HepG2 (cell line): ENCODE results near the gene CD69. TPM values are rescaled to one million over a fixed set of nuclear protein-coding genes. Genes with fewer than 3 reads are reported as not detected.

Experiments used
- ATAC-seq: fragments of 200-7000 bp; cut with Tn5 transposase; 3 replicates; pipeline ENCODE4 v1.9.1; 2020; ENCODE audit warnings: mild to moderate bottlenecking, moderate library complexity
- BruUV-seq: library from RNA; stranded (reverse); fragments of 400-500 nt; replicated peaks from 2 replicates; lab custom pipeline; 2021; lab: Mats Ljungman, UMichigan
- CTCF ChIA-PET: fragments of 300-600 bp; formaldehyde crosslinking; extraction: SDS; loops from one replicate; lab custom pipeline; 2021; ENCODE audit warnings: low total read pairs, inconsistent platforms, low intra/inter-chr PET ratio; lab: Yijun Ruan, JAX
- POLR2A ChIA-PET: fragments of 350-600 bp; sonication (Branson Sonifier 250); formaldehyde crosslinking; loops from one replicate; lab custom pipeline; 2020; ENCODE audit warnings: antibody characterized with exemption, inconsistent platforms; lab: Yijun Ruan, JAX
- DNase-seq: peaks from one replicate; pipeline ENCODE4 v3.0.0-alpha.2; 2015; ENCODE audit warnings: low spot score
- FAIRE-seq: peaks from 3 replicates; lab custom pipeline; 2011; peaks lifted over from hg19 to GRCh38; lab: Jason Lieb, UNC
- H2AFZ ChIP-seq: one replicate; pipeline ENCODE4 v1.6.1; 2011; ENCODE audit warnings: low read length, inconsistent platforms
- H3K27ac ChIP-seq: fragments of 300-600 bp; 3 replicates; pipeline ENCODE4 v1.8.0; 2011; ENCODE audit warnings: mixed run types, mild to moderate bottlenecking, mixed read lengths, low read length, inconsistent platforms; ENCODE audit not compliant: insufficient read depth; ENCODE audit errors: extremely low read length
- H3K27me3 ChIP-seq, 2 experiments: fragments of 200-600 bp in 1 of 2; 2 replicates in 1 of 2; 3 replicates in 1 of 2; pipeline versions ENCODE4 v1.6.0 to v1.8.0; 2011; ENCODE audit warnings: low read length in 2 of 2, mild to moderate bottlenecking in 2 of 2, moderate library complexity in 2 of 2, inconsistent platforms in 1 of 2; ENCODE audit not compliant: insufficient read depth in 2 of 2, control insufficient read depth in 1 of 2
- H3K36me3 ChIP-seq, 2 experiments: fragments of 200-600 bp in 1 of 2; replicated peaks in 1 of 2; 2 replicates in 1 of 2; 3 replicates in 1 of 2; pipeline versions ENCODE4 v1.5.1 to v1.8.0; 2011; ENCODE audit warnings: low read length in 2 of 2, inconsistent platforms in 1 of 2; ENCODE audit not compliant: insufficient read depth in 2 of 2, control insufficient read depth in 1 of 2
- H3K4me1 ChIP-seq: 2 replicates; pipeline ENCODE4 v1.5.1; 2012; ENCODE audit warnings: low read length, inconsistent platforms; ENCODE audit not compliant: insufficient read depth
- H3K4me2 ChIP-seq: 2 replicates; pipeline ENCODE4 v1.6.0; 2011; ENCODE audit warnings: low read depth, low read length, inconsistent platforms
- H3K4me3 ChIP-seq, 3 experiments: fragments of 200-600 bp in 1 of 3; sonication (generic), shearing (Covaris generic) in 1 of 3; replicated peaks in 1 of 3; 2 replicates each; pipeline ENCODE4 v1.5.1; 2011 to 2016; ENCODE audit warnings: low read length in 3 of 3, inconsistent platforms in 2 of 3, low read depth in 2 of 3, mild to moderate bottlenecking in 2 of 3, control low read depth in 1 of 3, mixed read lengths in 1 of 3; ENCODE audit not compliant: insufficient read depth in 1 of 3
- H3K79me2 ChIP-seq: one replicate; pipeline ENCODE4 v1.6.1; 2011; ENCODE audit warnings: low read length, inconsistent platforms; ENCODE audit not compliant: insufficient read depth
- H3K9ac ChIP-seq: 2 replicates; pipeline ENCODE4 v1.6.0; 2011; ENCODE audit warnings: mild to moderate bottlenecking, low read depth, low read length, inconsistent platforms; ENCODE audit not compliant: insufficient read depth
- H3K9me3 ChIP-seq: 2 replicates; pipeline ENCODE4 v1.5.1; 2012; ENCODE audit warnings: mild to moderate bottlenecking, low read length
- H4K20me1 ChIP-seq: 2 replicates; pipeline ENCODE4 v1.6.0; 2011; ENCODE audit warnings: inconsistent platforms, mild to moderate bottlenecking, low read length, moderate library complexity; ENCODE audit not compliant: insufficient read depth
- ONECUT2 ChIP-seq: sonication (generic); formaldehyde crosslinking; IDR thresholded peaks from 2 replicates; pipeline ENCODE4 v1.4.0; 2020; ENCODE audit warnings: missing genetic modification reagents
- RXRB ChIP-seq: IDR thresholded peaks from 2 replicates; pipeline ENCODE4 v1.6.1; 2016; ENCODE audit warnings: borderline replicate concordance, missing genetic modification reagents, missing compliant biosample characterization
- SALL1 ChIP-seq: sonication (generic); formaldehyde crosslinking; IDR thresholded peaks from 2 replicates; pipeline ENCODE4 v1.8.0; 2022; ENCODE audit warnings: mild to moderate bottlenecking, missing genetic modification reagents
- SRSF1 ChIP-seq: fragments of 200-400 bp; formaldehyde crosslinking; optimal IDR thresholded peaks from 2 replicates; pipeline ENCODE3; 2017; ENCODE audit warnings: mild to moderate bottlenecking, low read depth, low read length, moderate library complexity
- TCF12 ChIP-seq, 2 experiments: fragments of 450-650 bp in 1 of 2; sonication (generic) in 1 of 2; formaldehyde crosslinking in 1 of 2; IDR thresholded peaks; 2 replicates each; pipeline versions ENCODE4 v1.6.1 to v1.8.0; 2017 to 2022; ENCODE audit warnings: antibody characterized with exemption in 1 of 2, mild to moderate bottlenecking in 1 of 2, missing genetic modification reagents in 1 of 2, moderate library complexity in 1 of 2
- ZBTB3 ChIP-seq: sonication (generic); formaldehyde crosslinking; IDR thresholded peaks from 2 replicates; pipeline ENCODE4 v1.4.0; 2020; ENCODE audit warnings: low read depth, mild to moderate bottlenecking, moderate library complexity, missing genetic modification reagents, borderline replicate concordance
- ZNF382 ChIP-seq: sonication (generic); formaldehyde crosslinking; IDR thresholded peaks from 2 replicates; pipeline ENCODE4 v1.5.0; 2020; ENCODE audit warnings: missing genetic modification reagents, mild to moderate bottlenecking, borderline replicate concordance
- WGBS: methylation state at CpG from one replicate; pipeline ENCODE4 v1.1.6; 2017; ENCODE audit warnings: low lambda C conversion rate; 5-methylcytosine and 5-hydroxymethylcytosine counted together
- in situ Hi-C: cut with HindIII; loops from 2 replicates; pipeline ENCODE4 v1.10.0; 2017; ENCODE audit warnings: low pct_unique_long_range_greater_than_20kb; ENCODE audit not compliant: extremely low pct_ligation_motif_present
- intact Hi-C: fragments of 100-400 bp; cut with micrococcal nuclease; formaldehyde crosslinking; loops from one replicate; pipeline ENCODE4 v1.10.0; 2022; ENCODE audit not compliant: unreplicated experiment
- polyA plus RNA-seq, 8 experiments: library from polyadenylated mRNA; depleted of rRNA in 3 of 8; stranded (reverse) in 7 of 8; unstranded in 1 of 8; fragments of >200 nt; fragmentation: Illumina TruSeq in 4 of 8; extraction: Trizol in 4 of 8; gene quantifications; 2 replicates each; pipeline versions ENCODE4 v1.2.1 to v1.2.3, GENCODE V29; 2011 to 2016; ENCODE audit warnings: low read depth in 4 of 8, missing spikeins in 1 of 8, mixed read lengths in 1 of 8; ENCODE audit not compliant: insufficient read depth in 1 of 8
- total RNA-seq, 5 experiments: library from RNA; depleted of rRNA; stranded (reverse); fragments of >200 nt; fragmentation: Illumina TruSeq; extraction: Trizol; gene quantifications; 2 replicates each; pipeline ENCODE4 v1.2.3, GENCODE V29; 2016; ENCODE audit warnings: low read depth in 1 of 5
- TF ChIP-seq, protein P1 (sequence below): sonication (generic); formaldehyde crosslinking; IDR thresholded peaks from 2 replicates; pipeline ENCODE4 v1.8.0; 2022; ENCODE audit warnings: mild to moderate bottlenecking, missing genetic modification reagents, borderline replicate concordance
- TF ChIP-seq, protein P2 (sequence below): sonication (generic); formaldehyde crosslinking; IDR thresholded peaks from 2 replicates; pipeline ENCODE4 v1.5.1; 2020; ENCODE audit warnings: missing genetic modification reagents, mild to moderate bottlenecking, borderline replicate concordance
- TF ChIP-seq, protein P3 (sequence below): sonication (generic); formaldehyde crosslinking; IDR thresholded peaks from 2 replicates; pipeline ENCODE4 v1.4.0; 2020; ENCODE audit warnings: missing genetic modification reagents
- TF ChIP-seq, protein P4 (sequence below), 2 experiments: sonication (generic) in 1 of 2; formaldehyde crosslinking in 1 of 2; IDR thresholded peaks; 2 replicates each; pipeline versions ENCODE4 v1.4.0 to v1.6.1; 2018 to 2020; ENCODE audit warnings: missing genetic modification reagents in 2 of 2, borderline replicate concordance in 1 of 2, low read depth in 1 of 2, mild to moderate bottlenecking in 1 of 2, missing biosample characterization in 1 of 2
- TF ChIP-seq, protein P5 (sequence below): sonication (generic); formaldehyde crosslinking; IDR thresholded peaks from 2 replicates; pipeline ENCODE4 v1.5.0; 2020; ENCODE audit warnings: missing genetic modification reagents

Gene CD69
- total and polyA plus RNA-seq, 2 of the 13 experiments (the other 11 are each of a cell fraction or from before 2014, with no cell fraction given) = not detected

DNA sequence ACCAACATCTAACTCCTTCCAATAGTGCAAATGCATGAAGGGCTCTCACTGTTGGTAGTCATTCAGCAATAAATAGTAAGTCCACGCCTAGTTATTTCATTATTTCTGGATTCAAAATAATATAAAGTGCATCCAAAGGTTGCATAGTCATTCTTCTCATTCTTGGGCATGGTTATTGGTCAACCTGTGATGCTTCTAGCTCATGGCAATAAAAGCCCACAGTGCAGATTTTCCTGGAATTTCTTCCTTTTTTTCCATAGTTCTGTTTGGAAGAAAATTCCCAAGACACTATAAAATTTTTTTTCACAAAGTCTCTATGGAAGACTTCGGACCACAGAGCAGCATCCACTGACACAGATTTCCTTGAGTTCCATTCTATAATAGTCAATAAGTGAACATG is 7.6 kb downstream of the CD69 start (continued):
- TF ChIP-seq RXRB (CRISPR knock-in tag) (no peak), ONECUT2 (CRISPR knock-in tag) (no peak)
- TF ChIP-seq, protein P1, sequence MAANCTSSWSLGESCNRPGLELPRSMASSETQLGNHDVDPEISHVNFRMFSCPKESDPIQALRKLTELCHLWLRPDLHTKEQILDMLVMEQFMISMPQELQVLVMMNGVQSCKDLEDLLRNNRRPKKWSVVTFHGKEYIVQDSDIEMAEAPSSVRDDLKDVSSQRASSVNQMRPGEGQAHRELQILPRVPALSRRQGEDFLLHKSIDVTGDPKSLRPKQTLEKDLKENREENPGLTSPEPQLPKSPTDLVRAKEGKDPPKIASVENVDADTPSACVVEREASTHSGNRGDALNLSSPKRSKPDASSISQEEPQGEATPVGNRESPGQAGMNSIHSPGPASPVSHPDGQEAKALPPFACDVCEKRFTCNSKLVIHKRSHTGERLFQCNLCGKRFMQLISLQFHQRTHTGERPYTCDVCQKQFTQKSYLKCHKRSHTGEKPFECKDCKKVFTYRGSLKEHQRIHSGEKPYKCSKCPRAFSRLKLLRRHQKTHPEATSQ = no peak

DNA sequence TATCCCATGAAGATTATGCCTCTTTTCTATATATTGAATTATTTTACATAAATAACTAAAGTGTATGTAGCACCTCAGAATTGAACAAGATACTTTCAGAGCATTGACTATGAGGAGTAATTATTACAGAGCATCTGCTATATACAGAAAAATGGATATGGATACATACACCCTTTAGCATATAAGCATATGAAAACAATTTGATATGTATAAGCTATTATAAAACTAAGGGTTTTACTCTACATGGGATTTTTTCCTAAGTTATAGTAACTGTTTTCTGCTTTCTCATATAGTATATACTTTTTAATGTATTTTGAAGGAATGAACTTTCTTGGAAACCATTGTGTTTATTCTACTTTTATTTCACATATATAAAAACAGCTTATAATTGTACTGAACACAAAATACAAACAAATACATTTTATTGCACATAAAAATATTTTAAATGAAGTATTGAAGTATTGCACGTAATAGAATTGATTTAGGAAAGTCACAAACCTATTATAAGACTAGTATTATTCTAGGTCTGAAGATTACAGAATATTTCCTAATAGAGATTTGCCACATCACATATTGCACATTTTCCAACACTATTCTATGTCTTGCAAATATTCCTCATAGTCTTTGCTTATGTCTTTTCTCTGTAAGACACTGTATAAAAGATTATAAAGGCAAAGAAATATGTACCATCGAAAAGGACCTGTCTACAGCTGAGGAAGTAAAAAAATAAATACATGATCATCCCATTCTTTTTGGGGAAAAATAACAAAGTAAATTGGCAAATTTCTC is 8.4 kb downstream of the CD69 start:
- intact Hi-C loops = no loop called here
- no peak overlapping the region for H3K4me2 ChIP-seq
- H3K9ac ChIP-seq = no peak overlapping the region
- H3K27me3 ChIP-seq = no peaks in the 10 kb centered on the region
- H3K4me1 ChIP-seq = no peaks in the 10 kb centered on the region
- no TSS peak for BruUV-seq
- ChIA-PET CTCF (interaction anchor here (2.2 to 2.3 kb wide), 2 partner anchors 46 to 388 kb away, joined by 8 to 10 read pairs; no protein-coding TSS in a partner anchor), POLR2A (no interaction called here)
- WGBS = 25% methylated on average over 2 of the region's 2 CpGs
- ATAC-seq (no peak), DNase-seq (no peak), FAIRE-seq (no peak)
- H2AFZ ChIP-seq = no peak overlapping the region
- H3K9me3 ChIP-seq = no peaks in the 10 kb centered on the region
- in situ Hi-C loops = loop anchor here (5.0 to 10.0 kb wide), 2 partner anchors 175 to 382 kb away; partner anchors contain the start of gene CLEC7A
- H3K4me3 ChIP-seq = no peak overlapping the region
- H3K27ac ChIP-seq = no peak overlapping the region
- no peaks in the 10 kb centered on the region for H3K79me2 ChIP-seq
- no peaks in the 10 kb centered on the region for H3K36me3 ChIP-seq
- TF ChIP-seq, protein P2, sequence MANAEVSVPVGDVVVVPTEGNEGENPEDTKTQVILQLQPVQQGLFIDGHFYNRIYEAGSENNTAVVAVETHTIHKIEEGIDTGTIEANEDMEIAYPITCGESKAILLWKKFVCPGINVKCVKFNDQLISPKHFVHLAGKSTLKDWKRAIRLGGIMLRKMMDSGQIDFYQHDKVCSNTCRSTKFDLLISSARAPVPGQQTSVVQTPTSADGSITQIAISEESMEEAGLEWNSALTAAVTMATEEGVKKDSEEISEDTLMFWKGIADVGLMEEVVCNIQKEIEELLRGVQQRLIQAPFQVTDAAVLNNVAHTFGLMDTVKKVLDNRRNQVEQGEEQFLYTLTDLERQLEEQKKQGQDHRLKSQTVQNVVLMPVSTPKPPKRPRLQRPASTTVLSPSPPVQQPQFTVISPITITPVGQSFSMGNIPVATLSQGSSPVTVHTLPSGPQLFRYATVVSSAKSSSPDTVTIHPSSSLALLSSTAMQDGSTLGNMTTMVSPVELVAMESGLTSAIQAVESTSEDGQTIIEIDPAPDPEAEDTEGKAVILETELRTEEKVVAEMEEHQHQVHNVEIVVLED (CRISPR knock-in tag) = no peak
- TF ChIP-seq, protein P3, sequence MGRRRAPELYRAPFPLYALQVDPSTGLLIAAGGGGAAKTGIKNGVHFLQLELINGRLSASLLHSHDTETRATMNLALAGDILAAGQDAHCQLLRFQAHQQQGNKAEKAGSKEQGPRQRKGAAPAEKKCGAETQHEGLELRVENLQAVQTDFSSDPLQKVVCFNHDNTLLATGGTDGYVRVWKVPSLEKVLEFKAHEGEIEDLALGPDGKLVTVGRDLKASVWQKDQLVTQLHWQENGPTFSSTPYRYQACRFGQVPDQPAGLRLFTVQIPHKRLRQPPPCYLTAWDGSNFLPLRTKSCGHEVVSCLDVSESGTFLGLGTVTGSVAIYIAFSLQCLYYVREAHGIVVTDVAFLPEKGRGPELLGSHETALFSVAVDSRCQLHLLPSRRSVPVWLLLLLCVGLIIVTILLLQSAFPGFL (CRISPR knock-in tag) = no peak
- TF ChIP-seq, protein P4, sequence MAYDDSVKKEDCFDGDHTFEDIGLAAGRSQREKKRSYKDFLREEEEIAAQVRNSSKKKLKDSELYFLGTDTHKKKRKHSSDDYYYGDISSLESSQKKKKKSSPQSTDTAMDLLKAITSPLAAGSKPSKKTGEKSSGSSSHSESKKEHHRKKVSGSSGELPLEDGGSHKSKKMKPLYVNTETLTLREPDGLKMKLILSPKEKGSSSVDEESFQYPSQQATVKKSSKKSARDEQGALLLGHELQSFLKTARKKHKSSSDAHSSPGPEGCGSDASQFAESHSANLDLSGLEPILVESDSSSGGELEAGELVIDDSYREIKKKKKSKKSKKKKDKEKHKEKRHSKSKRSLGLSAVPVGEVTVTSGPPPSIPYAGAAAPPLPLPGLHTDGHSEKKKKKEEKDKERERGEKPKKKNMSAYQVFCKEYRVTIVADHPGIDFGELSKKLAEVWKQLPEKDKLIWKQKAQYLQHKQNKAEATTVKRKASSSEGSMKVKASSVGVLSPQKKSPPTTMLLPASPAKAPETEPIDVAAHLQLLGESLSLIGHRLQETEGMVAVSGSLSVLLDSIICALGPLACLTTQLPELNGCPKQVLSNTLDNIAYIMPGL (CRISPR knock-in tag; IDR thresholded peaks at IDR 0.05; ENCODE audit: borderline replicate concordance in 1 of 2, low read depth in 1 of 2) = no peak
- TF ChIP-seq ZNF382 (CRISPR knock-in tag) (no peak), TCF12 (IDR thresholded peaks at IDR 0.05) (no peak), TCF12 (CRISPR knock-in tag; IDR thresholded peaks at IDR 0.05) (no peak), SALL1 (no peak), ZBTB3 (CRISPR knock-in tag) (no peak), SRSF1 (no peak)
- TF ChIP-seq, protein P5, sequence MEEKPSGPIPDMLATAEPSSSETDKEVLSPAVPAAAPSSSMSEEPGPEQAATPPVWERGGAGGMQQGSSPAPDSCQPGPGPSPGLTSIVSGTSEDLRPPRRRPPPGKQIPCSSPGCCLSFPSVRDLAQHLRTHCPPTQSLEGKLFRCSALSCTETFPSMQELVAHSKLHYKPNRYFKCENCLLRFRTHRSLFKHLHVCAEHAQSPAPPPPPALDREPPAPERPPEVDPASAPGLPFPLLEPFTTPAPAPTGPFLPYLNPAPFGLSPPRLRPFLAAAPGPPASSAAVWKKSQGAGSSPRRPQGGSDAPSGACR (CRISPR knock-in tag) = no peak
- TF ChIP-seq, all 625 proteins: peak for 0
- H4K20me1 ChIP-seq = no peaks in the 10 kb centered on the region
